CD4-positive, alpha-beta T cell treated with Interleukin-21 for 1 hour (primary cell): ENCODE data around the gene NKD2.
"Not testable (repeated sequence)": the region's sequence is repeated elsewhere in the genome, so short reads cannot be mapped to it uniquely, and the experiment has no call there.

Experiments used
- DNase-seq: peaks from one replicate; pipeline ENCODE4 v3.0.0-alpha.2; 2020

The NKD2 gene

GRCh38 chr5:1059884-1060263, 51.3 kb downstream of the NKD2 start:
- no peak for DNase-seq

DNA sequence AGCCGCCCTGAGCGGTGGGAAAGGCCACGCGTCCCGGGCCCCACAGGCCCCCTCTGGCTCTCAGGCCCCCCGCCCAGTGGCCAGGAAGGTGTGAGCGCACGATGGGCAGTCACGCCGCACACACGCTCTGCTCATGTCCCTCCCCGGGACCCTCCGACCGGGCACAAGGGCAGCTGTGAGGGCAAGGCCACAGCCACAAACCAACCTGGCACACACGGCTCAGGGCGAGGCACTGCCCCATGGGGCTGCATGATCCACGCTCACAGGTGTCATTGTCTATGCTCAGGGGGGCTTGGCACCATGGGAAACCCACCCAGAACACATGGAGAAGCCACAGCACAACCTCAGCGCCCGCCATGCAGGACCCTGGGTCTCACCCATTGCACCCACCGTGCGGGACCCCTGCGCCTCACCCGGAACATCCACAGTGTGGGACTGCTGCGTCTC, 52.0 kb downstream of the NKD2 start:
- no peak for DNase-seq

GRCh38 chr5:1061292-1061691, 52.7 kb downstream of the NKD2 start:
- not testable (repeated sequence) for DNase-seq

DNA sequence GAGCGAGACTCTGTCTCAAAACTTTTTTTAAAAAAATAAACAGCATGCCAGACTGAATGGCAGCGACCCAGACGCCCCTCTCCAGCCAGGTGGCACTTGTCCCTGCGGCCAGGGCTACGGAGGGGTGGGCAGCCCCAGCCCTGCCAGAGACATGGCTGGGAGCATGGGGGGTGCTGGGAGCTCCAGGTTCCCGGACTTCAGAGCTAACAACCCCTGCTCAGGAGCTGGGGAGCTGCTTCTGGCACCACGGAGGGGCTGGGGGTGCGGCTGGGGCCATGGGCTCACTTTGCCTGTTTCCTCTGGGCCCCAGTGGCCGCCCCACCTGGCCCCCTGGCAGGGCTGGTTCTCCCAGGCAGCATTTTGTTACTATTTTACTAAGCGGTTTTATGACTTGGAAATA, 53.3 kb downstream of the NKD2 start:
- DNase-seq = no peak

DNA sequence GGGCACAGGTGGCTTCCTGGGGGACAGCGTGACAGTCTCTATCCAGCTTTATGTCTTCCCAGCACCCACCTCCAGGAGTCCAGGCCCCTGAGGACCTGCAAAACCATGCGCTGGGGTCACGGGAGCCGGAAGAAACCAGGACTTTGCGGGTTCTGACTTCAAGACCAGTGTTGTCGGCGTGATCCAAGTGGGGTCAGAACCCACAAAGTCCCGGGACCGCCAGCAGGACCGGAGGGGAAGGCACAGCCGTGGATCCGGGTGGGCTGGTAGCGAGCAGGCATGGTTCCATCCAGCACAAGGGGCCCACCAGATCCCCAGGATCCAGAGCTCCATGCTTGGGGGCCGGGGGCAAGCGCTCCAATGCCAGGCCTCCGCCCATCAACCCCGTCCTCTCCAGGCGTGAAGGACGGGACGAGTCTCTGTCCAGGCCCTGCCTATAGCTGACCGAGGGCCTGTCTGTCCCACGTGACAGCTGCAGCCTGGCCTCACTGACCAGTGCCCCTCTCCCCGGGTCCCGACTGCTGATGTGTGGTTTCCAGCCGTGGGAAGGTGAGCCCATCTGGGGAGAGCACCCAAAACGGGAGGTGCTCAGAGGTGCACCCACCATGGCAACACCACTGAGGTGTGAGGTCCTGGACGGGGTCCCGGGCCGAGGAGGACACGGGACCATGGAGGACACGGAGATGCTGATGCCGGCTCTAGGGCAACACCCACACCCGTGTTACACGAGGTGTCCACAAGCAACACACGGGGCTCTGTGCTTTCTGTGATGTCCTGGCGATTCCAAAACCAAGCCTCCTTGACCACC, 54.4 kb downstream of the NKD2 start:
- no peak for DNase-seq

DNA sequence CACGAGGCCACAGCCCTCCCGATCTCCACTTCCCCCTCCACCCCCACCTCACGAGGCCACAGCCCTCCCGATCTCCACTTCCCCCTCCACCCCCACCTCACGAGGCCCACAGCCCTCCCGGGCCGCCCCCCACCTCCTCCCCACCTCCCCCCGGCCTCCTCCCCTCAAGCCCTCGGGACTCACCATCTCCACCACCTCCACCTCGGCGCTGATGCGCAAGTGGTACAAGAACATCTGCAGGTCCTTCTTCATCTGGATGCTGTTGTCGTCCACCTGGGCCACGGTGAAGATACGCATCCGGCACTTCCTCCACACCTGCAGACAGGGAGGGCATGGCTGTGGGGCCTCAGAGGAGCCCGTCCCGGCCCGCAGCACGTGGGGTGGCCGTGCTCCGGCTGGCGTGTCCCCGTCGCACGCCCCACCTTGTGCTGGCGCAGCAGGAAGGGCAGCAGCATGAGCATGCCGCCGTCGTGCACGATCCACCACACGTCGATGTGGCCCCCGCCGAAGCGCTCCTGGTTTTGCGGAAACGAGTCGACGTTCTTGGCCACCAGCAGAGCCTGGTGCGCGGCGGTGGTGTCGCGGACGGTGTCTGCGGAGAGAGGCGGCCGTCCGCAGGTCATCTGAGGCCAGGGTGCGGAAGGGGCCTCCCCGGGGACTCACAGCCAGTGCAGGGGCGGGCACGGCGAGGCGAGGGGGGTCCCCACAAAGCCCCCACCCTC, 55.2 kb downstream of the NKD2 start:
- no peak for DNase-seq

GRCh38 chr5:1064383-1065142, 56.0 kb downstream of the NKD2 start:
- DNase-seq = no peak

DNA sequence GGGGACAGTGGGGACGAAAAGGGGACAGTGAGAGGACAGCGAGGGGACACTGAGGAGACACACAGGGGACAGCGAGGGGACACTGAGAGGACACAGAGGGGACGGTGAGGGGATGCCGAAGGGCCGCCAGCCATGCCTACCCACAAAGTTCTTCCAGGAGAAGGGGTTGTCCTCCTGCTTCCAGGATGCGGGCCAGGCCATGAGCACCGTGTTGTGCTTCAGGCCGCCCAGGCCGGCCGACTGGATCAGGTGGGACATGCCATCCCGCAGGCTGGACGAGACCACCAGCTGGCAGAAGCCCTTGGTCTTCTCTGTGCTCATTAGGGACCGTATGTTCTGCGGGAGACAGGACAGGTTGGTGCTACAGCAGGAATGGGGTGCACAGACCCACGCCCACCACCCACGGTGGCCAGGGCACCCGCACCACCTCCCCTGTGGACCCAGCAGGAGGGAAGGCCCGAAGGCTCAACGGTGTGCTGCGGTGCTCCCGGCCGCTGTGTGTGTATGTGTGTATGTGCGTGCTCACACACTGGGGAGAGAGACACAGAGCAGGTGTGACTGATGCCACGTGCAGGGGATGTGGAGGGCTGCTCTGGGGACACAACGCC, 56.6 kb downstream of the NKD2 start:
- DNase-seq = no peak

GRCh38 chr5:1065891-1066650, 57.5 kb downstream of the NKD2 start:
- DNase-seq = no peak

- no peak for DNase-seq
Observed at GRCh38 chr5:1066676-1067075, 58.1 kb downstream of the NKD2 start.

- DNase-seq = no peak
Observed at GRCh38 chr5:1067141-1068121, 58.8 kb downstream of the NKD2 start.

GRCh38 chr5:1068204-1068894, 59.7 kb downstream of the NKD2 start:
- no peak for DNase-seq

- no peak for DNase-seq
Observed at GRCh38 chr5:1068895-1069719, 60.5 kb downstream of the NKD2 start.

DNA sequence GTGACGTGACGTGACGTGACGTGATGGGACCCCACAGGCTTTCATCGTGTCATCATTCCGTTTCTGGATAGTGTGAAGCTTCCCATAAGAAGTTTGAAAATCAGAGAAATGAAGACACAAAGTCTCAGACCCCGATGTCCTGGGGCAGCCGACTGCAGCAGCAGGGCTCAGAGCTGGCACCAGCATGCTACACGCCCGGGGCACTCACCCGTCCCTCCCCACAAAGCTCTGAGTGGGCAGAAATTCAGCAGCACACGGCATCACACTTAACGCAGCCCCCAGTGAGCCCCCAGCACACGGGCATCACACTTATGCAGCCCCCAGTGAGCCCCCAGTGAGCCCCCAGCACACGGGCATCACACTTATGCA, 61.1 kb downstream of the NKD2 start:
- no peak for DNase-seq

DNA sequence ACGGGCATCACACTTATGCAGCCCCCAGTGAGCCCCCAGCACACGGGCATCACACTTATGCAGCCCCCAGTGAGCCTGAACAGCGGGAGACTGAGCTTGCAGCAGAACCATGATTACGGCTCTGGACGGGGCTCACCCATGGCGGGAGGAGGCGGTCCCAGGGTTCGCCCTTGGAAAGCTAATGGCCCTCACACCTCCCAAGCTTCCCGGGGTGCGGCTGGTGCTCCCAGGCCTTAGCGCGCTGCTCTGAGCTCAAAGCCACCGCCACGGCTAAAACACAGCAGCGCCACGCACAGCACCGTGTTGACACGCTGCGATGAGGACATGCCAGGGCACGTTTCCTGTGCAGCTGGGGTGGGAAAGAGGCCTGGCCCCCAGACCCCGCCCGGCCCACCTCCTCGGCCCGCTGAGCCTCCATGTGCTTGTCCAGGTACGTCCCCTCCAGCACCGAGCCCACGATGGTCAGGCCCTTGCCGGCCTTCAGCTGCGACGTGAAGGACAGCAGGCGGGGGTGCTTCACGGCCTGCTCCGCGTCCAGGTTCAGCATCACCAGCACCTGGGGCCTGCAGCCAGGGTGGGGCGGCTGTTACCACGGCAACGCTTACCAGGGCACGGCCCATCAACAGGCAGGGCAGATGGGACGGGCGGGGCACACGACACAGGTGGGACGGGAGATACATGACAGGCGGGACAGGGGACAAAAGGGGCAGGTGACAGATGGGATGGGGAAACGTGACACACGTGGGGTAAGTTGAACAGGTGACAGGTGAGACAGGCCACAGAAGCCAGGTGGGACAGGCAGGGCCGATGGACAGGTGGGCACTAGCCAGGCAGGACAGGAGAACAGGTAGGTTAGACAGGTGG, 64.9 kb downstream of the NKD2 start:
- DNase-seq = no peak

DNA sequence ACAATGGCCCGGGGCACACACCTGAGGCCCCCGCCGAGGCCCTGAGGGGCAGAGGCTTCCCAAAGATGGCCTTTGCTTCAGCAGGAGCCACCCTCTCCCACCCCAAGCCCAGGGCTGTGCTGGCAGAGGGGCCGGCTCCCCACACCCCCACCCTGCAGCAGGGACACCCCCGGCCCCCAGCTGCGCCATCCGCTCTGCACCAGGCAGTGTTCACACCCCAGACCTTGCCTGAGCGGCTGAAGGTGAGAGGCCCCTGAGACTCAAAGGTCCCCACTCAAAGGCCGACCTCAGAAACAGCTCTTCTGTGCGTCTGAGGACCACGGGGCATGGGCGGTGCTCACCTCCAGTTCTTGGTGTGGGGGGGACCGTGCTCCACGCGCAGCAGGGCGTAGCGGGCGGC, 65.6 kb downstream of the NKD2 start:
- DNase-seq = no peak

- DNase-seq = no peak
Observed at GRCh38 chr5:1074816-1075554, 66.4 kb downstream of the NKD2 start.

DNA sequence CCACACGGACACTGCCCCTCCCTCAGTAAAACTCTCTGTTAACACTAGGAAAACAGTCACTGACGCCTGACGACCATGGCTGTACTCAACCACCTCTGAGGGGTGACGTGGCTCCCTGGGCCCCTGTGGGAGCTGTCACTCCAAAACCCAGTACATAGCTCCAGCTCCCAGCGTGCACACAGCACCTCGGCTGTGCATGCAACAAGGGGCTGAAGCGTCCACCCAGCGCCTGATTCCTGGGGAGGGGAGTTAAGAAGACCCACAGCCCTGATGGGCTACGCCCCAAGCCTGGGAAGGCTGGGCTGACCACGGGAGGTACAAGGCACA, 66.9 kb downstream of the NKD2 start:
- DNase-seq = no peak
